Duodenal mucosa (tissue), 2 donors: Measurements from ENCODE around the gene SLC25A2.
"Not testable (repeated sequence)": the region's sequence is repeated elsewhere in the genome, so short reads cannot be mapped to it uniquely, and the experiment has no call there.

Source experiments
- H3K27ac ChIP-seq: one replicate; pipeline ENCODE4 v1.7.0; 2013; ENCODE audit warnings: low read depth, low read length
- H3K27me3 ChIP-seq, 2 donors: one replicate each; pipeline ENCODE4 v1.7.0; 2013; ENCODE audit warnings: low read length in 2 of 2, control low read depth in 1 of 2; ENCODE audit not compliant: insufficient read depth in 2 of 2, control insufficient read depth in 1 of 2
- H3K36me3 ChIP-seq, 2 donors: one replicate each; pipeline ENCODE4 v1.7.0; 2013; ENCODE audit warnings: low read length in 2 of 2, control low read depth in 1 of 2; ENCODE audit not compliant: insufficient read depth in 2 of 2, control insufficient read depth in 1 of 2
- H3K4me1 ChIP-seq, 2 donors: one replicate each; pipeline ENCODE4 v1.7.0; 2013; ENCODE audit warnings: low read length in 2 of 2, control low read depth in 1 of 2; ENCODE audit not compliant: insufficient read depth in 2 of 2, control insufficient read depth in 1 of 2
- H3K4me3 ChIP-seq, 2 donors: one replicate each; pipeline ENCODE4 v1.7.0; 2013; ENCODE audit warnings: low read length in 2 of 2, low read depth in 1 of 2
- H3K9ac ChIP-seq, 2 donors: one replicate each; pipeline ENCODE4 v1.7.0; 2013; ENCODE audit warnings: low read length in 2 of 2, low read depth in 1 of 2
- H3K9me3 ChIP-seq, 2 donors: one replicate each; pipeline ENCODE4 v1.7.0; 2013; ENCODE audit warnings: low read length in 2 of 2, control low read depth in 1 of 2; ENCODE audit not compliant: control insufficient read depth in 1 of 2

Gene SLC25A2

GRCh38 chr5:141316963-141317362 is 13.1 kb upstream of the SLC25A2 start:
- not testable (repeated sequence) for H3K27ac ChIP-seq, H3K9ac ChIP-seq, H3K4me3 ChIP-seq, H3K4me1 ChIP-seq, H3K27me3 ChIP-seq
- peaks cover 25 to 28% of the 10 kb centered on the region in 2 donors for H3K36me3 ChIP-seq
- peaks cover 71 to 79% of the 10 kb centered on the region in 2 donors for H3K9me3 ChIP-seq

- Histone ChIP-seq H3K27me3 (no peaks in the 10 kb centered on the region), H3K9me3 (peaks cover 70 to 76% of the 10 kb centered on the region in 2 donors), H3K4me1 (no peaks in the 10 kb centered on the region), H3K4me3 (no peak overlapping the region), H3K27ac (no peak overlapping the region), H3K9ac (no peak overlapping the region), H3K36me3 (peaks cover 12 to 16% of the 10 kb centered on the region in 2 donors)
These were observed 9.9 kb upstream of the SLC25A2 start for GRCh38 chr5:141313711-141314110.

GRCh38 chr5:141306630-141307029 is 2.8 kb upstream of the SLC25A2 start:
- no peak overlapping the region for H3K9ac ChIP-seq
- no peaks in the 10 kb centered on the region for H3K4me1 ChIP-seq
- no peak overlapping the region for H3K27ac ChIP-seq
- H3K4me3 ChIP-seq: no peak overlapping the region
- peaks cover 70 to 75% of the 10 kb centered on the region in 2 donors for H3K9me3 ChIP-seq
- no peaks in the 10 kb centered on the region for H3K27me3 ChIP-seq
- H3K36me3 ChIP-seq: peaks cover 0 to 10% of the 10 kb centered on the region in 2 donors

GRCh38 chr5:141298376-141298775 is 5.5 kb downstream of the SLC25A2 start:
- H3K4me3 ChIP-seq: no peak overlapping the region
- H3K4me1 ChIP-seq: no peaks in the 10 kb centered on the region
- no peaks in the 10 kb centered on the region for H3K27me3 ChIP-seq
- no peak overlapping the region for H3K27ac ChIP-seq
- H3K9ac ChIP-seq: no peak overlapping the region
- peaks cover 50 to 77% of the 10 kb centered on the region in 2 donors for H3K9me3 ChIP-seq
- peaks cover 0 to 10% of the 10 kb centered on the region in 2 donors for H3K36me3 ChIP-seq

GRCh38 chr5:141272906-141273305 is 30.9 kb downstream of the SLC25A2 start:
- Histone ChIP-seq H3K27me3 (no peaks in the 10 kb centered on the region), H3K9me3 (peaks cover 68 to 80% of the 10 kb centered on the region in 2 donors)

GRCh38 chr5:141269195-141269594 is 34.7 kb downstream of the SLC25A2 start:
- H3K27me3 ChIP-seq: no peaks in the 10 kb centered on the region
- peak overlapping the region in 1 of 2 donors; percentile 21 for H3K4me3 ChIP-seq
- no peaks in the 10 kb centered on the region for H3K4me1 ChIP-seq
- H3K9me3 ChIP-seq: peaks cover 70 to 91% of the 10 kb centered on the region in 2 donors
- H3K36me3 ChIP-seq: peaks cover 0 to 3% of the 10 kb centered on the region in 2 donors
- no peak overlapping the region for H3K27ac ChIP-seq
- no peak overlapping the region for H3K9ac ChIP-seq

More at GRCh38 chr5:141272906-141273305, 30.9 kb downstream of the SLC25A2 start:
- no peak overlapping the region for H3K4me3 ChIP-seq
- no peak overlapping the region for H3K27ac ChIP-seq
- H3K9ac ChIP-seq: no peak overlapping the region
- peaks cover 0 to 3% of the 10 kb centered on the region in 2 donors for H3K36me3 ChIP-seq
- H3K4me1 ChIP-seq: no peaks in the 10 kb centered on the region

- Histone ChIP-seq H3K4me1 (no peaks in the 10 kb centered on the region), H3K27ac (no peak overlapping the region), H3K36me3 (peaks cover 0 to 3% of the 10 kb centered on the region in 2 donors), H3K9me3 (peaks cover 78 to 91% of the 10 kb centered on the region in 2 donors), H3K4me3 (no peak overlapping the region), H3K27me3 (no peaks in the 10 kb centered on the region), H3K9ac (no peak overlapping the region)
These were observed 42.7 kb downstream of the SLC25A2 start for GRCh38 chr5:141261238-141261546.

GRCh38 chr5:141260458-141261237 is 43.2 kb downstream of the SLC25A2 start:
- Histone ChIP-seq H3K9ac (no peak overlapping the region), H3K4me3 (no peak overlapping the region), H3K27ac (no peak overlapping the region), H3K27me3 (no peaks in the 10 kb centered on the region), H3K36me3 (peaks cover 0 to 3% of the 10 kb centered on the region in 2 donors), H3K4me1 (no peaks in the 10 kb centered on the region), H3K9me3 (peaks cover 76 to 86% of the 10 kb centered on the region in 2 donors)

- H3K4me3 ChIP-seq: no peak overlapping the region
- H3K36me3 ChIP-seq: peaks cover 0 to 1% of the 10 kb centered on the region in 2 donors
- peaks cover 80 to 82% of the 10 kb centered on the region in 2 donors for H3K9me3 ChIP-seq
- H3K27ac ChIP-seq: no peak overlapping the region
- no peak overlapping the region for H3K9ac ChIP-seq
- H3K4me1 ChIP-seq: no peaks in the 10 kb centered on the region
- H3K27me3 ChIP-seq: no peaks in the 10 kb centered on the region
These were observed 44.9 kb downstream of the SLC25A2 start for GRCh38 chr5:141258948-141259347.

- no peak overlapping the region for H3K4me3 ChIP-seq
- H3K9ac ChIP-seq: no peak overlapping the region
- no peak overlapping the region for H3K27ac ChIP-seq
- H3K27me3 ChIP-seq: no peaks in the 10 kb centered on the region
- no peaks in the 10 kb centered on the region for H3K4me1 ChIP-seq
- peaks cover 79 to 83% of the 10 kb centered on the region in 2 donors for H3K9me3 ChIP-seq
- H3K36me3 ChIP-seq: no peaks in the 10 kb centered on the region
These were observed 45.4 kb downstream of the SLC25A2 start for GRCh38 chr5:141258464-141258863.
